HCT116 (cell line): ENCODE results near the gene DYNLT2B. TPM values are rescaled to one million over a fixed set of nuclear protein-coding genes. Genes with fewer than 3 reads are reported as not detected.

Experiments used
- ATAC-seq: fragments of 200-7000 bp; cut with Tn5 transposase; 2 replicates; pipeline ENCODE4 v1.9.1; 2020; ENCODE audit warnings: mild to moderate bottlenecking, moderate library complexity
- BruUV-seq: library from RNA; stranded (reverse); fragments of 400-500 nt; replicated peaks from 2 replicates; lab custom pipeline; 2021; lab: Mats Ljungman, UMichigan
- CTCF ChIA-PET: fragments of 300-600 bp; sonication (Branson Sonifier 250); formaldehyde crosslinking; loops from one replicate; lab custom pipeline; 2021; ENCODE audit warnings: antibody characterized with exemption; lab: Charles Lee
- POLR2A ChIA-PET: fragments of 300-600, 350-600 bp; sonication (Branson Sonifier 250); formaldehyde crosslinking; loops from one replicate; lab custom pipeline; 2021; ENCODE audit warnings: antibody characterized with exemption; lab: Charles Lee
- RAD21 ChIA-PET, 2 experiments: fragments of 300-600 bp; sonication (Branson Sonifier 250); formaldehyde crosslinking; loops; one replicate each; lab custom pipeline; 2023; ENCODE audit warnings: low total read pairs in 2 of 2; ENCODE audit not compliant: uncharacterized antibody in 2 of 2, unreplicated experiment in 2 of 2, low non-redundant PET in 1 of 2; lab: Charles Lee
- DNase-seq: peaks from one replicate; pipeline ENCODE4 v3.0.0-alpha.2; 2010; ENCODE audit warnings: low read depth, low spot score
- H2AFZ ChIP-seq: fragments of 200-600 bp; shearing (Covaris generic), sonication (generic); 2 replicates; pipeline ENCODE4 v1.6.1; 2017; ENCODE audit warnings: low read depth, mixed run types, mixed read lengths, antibody characterized with exemption, low read length; ENCODE audit not compliant: poor library complexity, severe bottlenecking
- H3K27ac ChIP-seq: 2 replicates; pipeline ENCODE4 v1.5.1; 2012; ENCODE audit warnings: low read depth, low read length
- H3K27me3 ChIP-seq: fragments of 200-600 bp; sonication (generic); 2 replicates; pipeline ENCODE4 v1.6.1; 2016; ENCODE audit warnings: mixed run types, low read length, mixed read lengths; ENCODE audit not compliant: insufficient read depth
- H3K36me3 ChIP-seq, 2 experiments: fragments of 200-500 bp in 1 of 2; fragments of 200-600 bp in 1 of 2; sonication (Bioruptor generic) in 1 of 2; sonication (generic) in 1 of 2; 2 replicates each; pipeline versions ENCODE4 v1.5.1 to v1.6.1; 2014 to 2016; ENCODE audit warnings: low read length in 2 of 2, inconsistent platforms in 1 of 2, mixed read lengths in 1 of 2, mixed run types in 1 of 2; ENCODE audit not compliant: insufficient read depth in 2 of 2, control insufficient read depth in 1 of 2
- H3K4me1 ChIP-seq, 2 experiments: fragments of 200-600 bp in 1 of 2; sonication (generic) in 1 of 2; 2 replicates each; pipeline versions ENCODE4 v1.5.1 to v1.6.1; 2012 to 2017; ENCODE audit warnings: low read length in 2 of 2, inconsistent platforms in 1 of 2, mild to moderate bottlenecking in 1 of 2, mixed read lengths in 1 of 2, mixed run types in 1 of 2, moderate library complexity in 1 of 2; ENCODE audit not compliant: insufficient read depth in 2 of 2, control insufficient read depth in 1 of 2
- H3K4me2 ChIP-seq: fragments of 200-600 bp; sonication (generic); 2 replicates; pipeline ENCODE4 v1.6.1; 2017; ENCODE audit warnings: mixed run types, low read length, mixed read lengths
- H3K4me3 ChIP-seq, 2 experiments: fragments of 200-600 bp in 1 of 2; sonication (generic) in 1 of 2; replicated peaks in 1 of 2; 2 replicates each; pipeline ENCODE4 v1.5.1; 2011 to 2016; ENCODE audit warnings: low read length in 2 of 2, control low read depth in 1 of 2, low read depth in 1 of 2, mild to moderate bottlenecking in 1 of 2, mixed read lengths in 1 of 2, mixed run types in 1 of 2
- H3K79me2 ChIP-seq: fragments of 200-600 bp; sonication (generic); 2 replicates; pipeline ENCODE4 v1.6.1; 2017; ENCODE audit warnings: mild to moderate bottlenecking, mixed run types, low read length, moderate library complexity, mixed read lengths; ENCODE audit not compliant: insufficient read depth
- H3K9ac ChIP-seq: fragments of 200-600 bp; sonication (generic); 2 replicates; pipeline ENCODE4 v1.6.1; 2016; ENCODE audit warnings: low read length, mixed read lengths
- H3K9me2 ChIP-seq: fragments of 200-600 bp; sonication (generic), shearing (Covaris generic); 2 replicates; pipeline ENCODE4 v1.6.1; 2017; ENCODE audit warnings: mixed run types, mild to moderate bottlenecking, moderate library complexity; ENCODE audit not compliant: insufficient read depth
- H3K9me3 ChIP-seq, 2 experiments: fragments of 200-500 bp in 1 of 2; fragments of 200-600 bp in 1 of 2; sonication (Bioruptor generic) in 1 of 2; sonication (generic) in 1 of 2; 2 replicates each; pipeline ENCODE4 v1.6.1; 2014 to 2017; ENCODE audit warnings: low read length in 2 of 2, mixed read lengths in 2 of 2, inconsistent platforms in 1 of 2, low read depth in 1 of 2, mild to moderate bottlenecking in 1 of 2, mixed run types in 1 of 2, moderate library complexity in 1 of 2; ENCODE audit not compliant: control insufficient read depth in 1 of 2, insufficient read depth in 1 of 2
- H4K20me1 ChIP-seq: fragments of 200-600 bp; sonication (generic), shearing (Covaris generic); 2 replicates; pipeline ENCODE4 v1.6.1; 2017; ENCODE audit warnings: mixed run types, mild to moderate bottlenecking, moderate library complexity; ENCODE audit not compliant: insufficient read depth
- CBX3 ChIP-seq: IDR thresholded peaks from 2 replicates; pipeline ENCODE4 v1.6.1; 2012; ENCODE audit warnings: low read depth
- CEBPB ChIP-seq: IDR thresholded peaks from 2 replicates; pipeline ENCODE4 v1.6.1; 2012; ENCODE audit warnings: low read depth
- EGR1 ChIP-seq: IDR thresholded peaks from 2 replicates; pipeline ENCODE4 v1.6.1; 2012; ENCODE audit warnings: low read depth
- ELF1 ChIP-seq: IDR thresholded peaks from 2 replicates; pipeline ENCODE4 v1.6.1; 2012; ENCODE audit warnings: low read depth, borderline replicate concordance
- EZH2phosphoT487 ChIP-seq: fragments of 200-600 bp; IDR thresholded peaks from 2 replicates; pipeline ENCODE4 v1.6.1; 2018; ENCODE audit warnings: antibody characterized with exemption, borderline replicate concordance
- JUND ChIP-seq: IDR thresholded peaks from 2 replicates; pipeline ENCODE4 v1.6.1; 2012
- MAX ChIP-seq: IDR thresholded peaks from 2 replicates; pipeline ENCODE4 v1.6.1; 2012
- POLR2A ChIP-seq: IDR thresholded peaks from 2 replicates; pipeline ENCODE4 v1.7.0; 2011; ENCODE audit warnings: borderline replicate concordance; ENCODE audit not compliant: insufficient read depth, insufficient read length; ENCODE audit errors: extremely low read depth
- POLR2AphosphoS5 ChIP-seq: IDR thresholded peaks from 2 replicates; pipeline ENCODE4 v1.6.1; 2011; ENCODE audit warnings: mild to moderate bottlenecking, low read depth, low read length, moderate library complexity
- RAD21 ChIP-seq: IDR thresholded peaks from 2 replicates; pipeline ENCODE4 v1.6.1; 2012; ENCODE audit warnings: low read depth, mild to moderate bottlenecking
- SIN3A ChIP-seq: IDR thresholded peaks from 2 replicates; pipeline ENCODE4 v1.6.1; 2012; ENCODE audit warnings: low read depth
- SP1 ChIP-seq: IDR thresholded peaks from 2 replicates; pipeline ENCODE4 v1.6.1; 2012; ENCODE audit warnings: low read depth
- TCF7L2 ChIP-seq: IDR thresholded peaks from 2 replicates; pipeline ENCODE4 v1.7.0; 2011; ENCODE audit warnings: borderline replicate concordance, inconsistent platforms; ENCODE audit not compliant: insufficient read depth, insufficient read length; ENCODE audit errors: extremely low read depth
- ZBTB33 ChIP-seq: IDR thresholded peaks from 2 replicates; pipeline ENCODE4 v1.6.1; 2011; ENCODE audit warnings: mild to moderate bottlenecking, low read length, moderate library complexity; ENCODE audit not compliant: insufficient replicate concordance; ENCODE audit errors: extremely low read depth
- intact Hi-C: fragments of 100-400 bp; cut with micrococcal nuclease; formaldehyde crosslinking; loops from 2 replicates; pipeline ENCODE4 v1.10.0; 2022
- total RNA-seq: library from RNA; stranded (reverse); gene quantifications from one replicate; pipeline ENCODE4 v1.2.1, GENCODE V29; 2021; ENCODE audit not compliant: unreplicated experiment
- TF ChIP-seq, protein P1 (sequence below): IDR thresholded peaks from 2 replicates; pipeline ENCODE4 v1.6.1; 2012; ENCODE audit warnings: low read depth

The DYNLT2B gene
- total RNA-seq, 1 experiment from 2014 or later = 9.7 TPM

- TF ChIP-seq, protein P1, sequence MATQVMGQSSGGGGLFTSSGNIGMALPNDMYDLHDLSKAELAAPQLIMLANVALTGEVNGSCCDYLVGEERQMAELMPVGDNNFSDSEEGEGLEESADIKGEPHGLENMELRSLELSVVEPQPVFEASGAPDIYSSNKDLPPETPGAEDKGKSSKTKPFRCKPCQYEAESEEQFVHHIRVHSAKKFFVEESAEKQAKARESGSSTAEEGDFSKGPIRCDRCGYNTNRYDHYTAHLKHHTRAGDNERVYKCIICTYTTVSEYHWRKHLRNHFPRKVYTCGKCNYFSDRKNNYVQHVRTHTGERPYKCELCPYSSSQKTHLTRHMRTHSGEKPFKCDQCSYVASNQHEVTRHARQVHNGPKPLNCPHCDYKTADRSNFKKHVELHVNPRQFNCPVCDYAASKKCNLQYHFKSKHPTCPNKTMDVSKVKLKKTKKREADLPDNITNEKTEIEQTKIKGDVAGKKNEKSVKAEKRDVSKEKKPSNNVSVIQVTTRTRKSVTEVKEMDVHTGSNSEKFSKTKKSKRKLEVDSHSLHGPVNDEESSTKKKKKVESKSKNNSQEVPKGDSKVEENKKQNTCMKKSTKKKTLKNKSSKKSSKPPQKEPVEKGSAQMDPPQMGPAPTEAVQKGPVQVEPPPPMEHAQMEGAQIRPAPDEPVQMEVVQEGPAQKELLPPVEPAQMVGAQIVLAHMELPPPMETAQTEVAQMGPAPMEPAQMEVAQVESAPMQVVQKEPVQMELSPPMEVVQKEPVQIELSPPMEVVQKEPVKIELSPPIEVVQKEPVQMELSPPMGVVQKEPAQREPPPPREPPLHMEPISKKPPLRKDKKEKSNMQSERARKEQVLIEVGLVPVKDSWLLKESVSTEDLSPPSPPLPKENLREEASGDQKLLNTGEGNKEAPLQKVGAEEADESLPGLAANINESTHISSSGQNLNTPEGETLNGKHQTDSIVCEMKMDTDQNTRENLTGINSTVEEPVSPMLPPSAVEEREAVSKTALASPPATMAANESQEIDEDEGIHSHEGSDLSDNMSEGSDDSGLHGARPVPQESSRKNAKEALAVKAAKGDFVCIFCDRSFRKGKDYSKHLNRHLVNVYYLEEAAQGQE = no peak
- TF ChIP-seq SP1 (no peak), SIN3A (no peak), JUND (no peak)
Measured at GRCh38 chr3:196354132-196354531, 36.1 kb upstream of the DYNLT2B start (continued).

DNA sequence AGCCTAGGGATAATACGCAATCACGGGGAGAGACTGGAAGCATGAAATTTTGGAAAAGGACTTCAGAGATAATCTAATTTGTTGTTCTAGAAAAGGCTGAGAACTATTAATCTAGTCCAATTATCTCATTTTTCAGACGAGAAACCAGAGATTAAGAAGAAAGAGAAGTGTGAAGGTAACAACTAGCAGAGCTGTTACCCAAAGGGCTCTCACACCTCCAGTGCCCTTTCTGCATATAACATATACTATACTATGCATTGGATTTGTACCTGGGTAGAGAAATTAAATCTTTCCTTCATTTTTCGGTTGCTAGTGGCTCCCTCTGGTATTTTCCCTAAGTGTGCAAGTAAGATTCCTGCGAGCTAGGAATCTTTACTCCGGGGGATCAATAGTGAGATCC lies 33.5 kb upstream of the DYNLT2B start:
- Histone ChIP-seq H3K9me2 (no peaks in the 10 kb centered on the region), H3K27me3 (no peaks in the 10 kb centered on the region), H3K79me2 (no peaks in the 10 kb centered on the region), H3K4me1 (no peaks in the 10 kb centered on the region), H3K4me2 (no peak overlapping the region), H3K4me3 (no peak overlapping the region), H3K9ac (no peak overlapping the region), H4K20me1 (no peaks in the 10 kb centered on the region), H3K27ac (no peak overlapping the region), H2AFZ (no peak overlapping the region), H3K9me3 (no peaks in the 10 kb centered on the region), H3K36me3 (peaks cover 8 to 17% of the 10 kb centered on the region in 2 experiments; a peak in 3 of 4 replicates)
- no TSS peak for BruUV-seq
- intact Hi-C loops = no loop called here
- POLR2A ChIA-PET = no interaction called here
- no peak for ATAC-seq
- CTCF ChIA-PET = no interaction called here
- DNase-seq = no peak
- RAD21 ChIA-PET = no interaction called here
- TF ChIP-seq POLR2AphosphoS5 (no peak), MAX (no peak), CEBPB (no peak), CBX3 (no peak), TCF7L2 (no peak), EGR1 (no peak), RAD21 (no peak), ELF1 (no peak), POLR2A (no peak), ZBTB33 (no peak), EZH2phosphoT487 (no peak), SP1 (no peak), SIN3A (no peak)
- TF ChIP-seq, protein P1 = no peak
